Measurements from ENCODE around the gene CAPN8. TPM values are rescaled to one million over a fixed set of nuclear protein-coding genes. Genes with fewer than 3 reads are reported as not detected.

Gene CAPN8
- total RNA-seq, 2 experiments from 2014 or later: 0.27 to 0.34 TPM

- Histone ChIP-seq H3K4me1 (ENCODE audit: insufficient read depth, low read length) (peaks cover 8% of the 10 kb centered on the region), H3K9me3 (ENCODE audit: control insufficient read depth in 1 of 2, insufficient read depth in 1 of 2, low read length in 2 of 2) (no peaks in the 10 kb centered on the region), H3K27me3 (ENCODE audit: control insufficient read depth in 1 of 2, insufficient read depth in 2 of 2, low read length in 2 of 2) (no peaks in the 10 kb centered on the region), H3K27ac (ENCODE audit: low read depth in 1 of 2, low read length in 2 of 2) (no peak overlapping the region), H3K4me3 (ENCODE audit: low read length) (no peak overlapping the region), H3K36me3 (ENCODE audit: insufficient read depth, low read length) (no peaks in the 10 kb centered on the region)
- POLR2A ChIA-PET: no interaction called here
- DNase-seq: no peak
- ATAC-seq (ENCODE audit: poor library complexity): no peak
- no peaks in the 10 kb centered on the region for H3K9me3 Mint-ChIP-seq
- CTCF ChIA-PET: interaction anchor here (0.6 to 4.1 kb wide), 2 partner anchors 48 to 1940 kb away, joined by 3 to 57 read pairs; no protein-coding TSS in a partner anchor
- no peak overlapping the region for H3K27ac Mint-ChIP-seq
- peaks cover 8% of the 10 kb centered on the region for H3K4me1 Mint-ChIP-seq (ENCODE audit: low read depth)
- H3K36me3 Mint-ChIP-seq (ENCODE audit: low read depth): no peaks in the 10 kb centered on the region
- intact Hi-C loops (cut with DNase I, micrococcal nuclease): no loop called here
- H3K4me3 Mint-ChIP-seq: no peak overlapping the region
- H3K27me3 Mint-ChIP-seq: no peaks in the 10 kb centered on the region
- TF ChIP-seq CTCF (IDR thresholded peaks at IDR 0.05): no peak
These were observed 35.6 kb upstream of the CAPN8 start for GRCh38 chr1:223700942-223701637.

GRCh38 chr1:223700388-223700918, 35.0 kb upstream of the CAPN8 start:
- Histone ChIP-seq H3K27me3 (ENCODE audit: control insufficient read depth in 1 of 2, insufficient read depth in 2 of 2, low read length in 2 of 2) (no peaks in the 10 kb centered on the region), H3K27ac (ENCODE audit: low read depth in 1 of 2, low read length in 2 of 2) (no peak overlapping the region), H3K4me3 (ENCODE audit: low read length) (no peak overlapping the region), H3K4me1 (ENCODE audit: insufficient read depth, low read length) (peaks cover 8% of the 10 kb centered on the region), H3K36me3 (ENCODE audit: insufficient read depth, low read length) (no peaks in the 10 kb centered on the region), H3K9me3 (ENCODE audit: control insufficient read depth in 1 of 2, insufficient read depth in 1 of 2, low read length in 2 of 2) (no peaks in the 10 kb centered on the region)
- Mint-ChIP-seq H3K27me3 (no peaks in the 10 kb centered on the region), H3K9me3 (no peaks in the 10 kb centered on the region), H3K4me1 (ENCODE audit: low read depth) (peaks cover 8% of the 10 kb centered on the region), H3K4me3 (no peak overlapping the region), H3K36me3 (ENCODE audit: low read depth) (no peaks in the 10 kb centered on the region), H3K27ac (no peak overlapping the region)
- ATAC-seq (ENCODE audit: poor library complexity) (no peak), DNase-seq (no peak)
- intact Hi-C loops (cut with DNase I, micrococcal nuclease): no loop called here
- ChIA-PET CTCF (interaction anchor here (4.1 kb wide), 1 partner anchor 48 kb away, joined by 57 read pairs; no protein-coding TSS in a partner anchor), POLR2A (no interaction called here)
- no peak for TF ChIP-seq CTCF (IDR thresholded peaks at IDR 0.05)

GRCh38 chr1:223695941-223696340, 30.4 kb upstream of the CAPN8 start:
- Histone ChIP-seq H3K27me3 (ENCODE audit: control insufficient read depth in 1 of 2, insufficient read depth in 2 of 2, low read length in 2 of 2) (no peaks in the 10 kb centered on the region), H3K27ac (ENCODE audit: low read depth in 1 of 2, low read length in 2 of 2) (no peak overlapping the region), H3K4me1 (ENCODE audit: insufficient read depth, low read length) (peaks cover 8% of the 10 kb centered on the region), H3K4me3 (ENCODE audit: low read length) (no peak overlapping the region), H3K36me3 (ENCODE audit: insufficient read depth, low read length) (no peaks in the 10 kb centered on the region), H3K9me3 (ENCODE audit: control insufficient read depth in 1 of 2, insufficient read depth in 1 of 2, low read length in 2 of 2) (no peaks in the 10 kb centered on the region)
- Mint-ChIP-seq H3K27ac (no peak overlapping the region), H3K36me3 (ENCODE audit: low read depth) (no peaks in the 10 kb centered on the region), H3K4me1 (ENCODE audit: low read depth) (peaks cover 8% of the 10 kb centered on the region), H3K4me3 (no peak overlapping the region), H3K9me3 (no peaks in the 10 kb centered on the region), H3K27me3 (no peaks in the 10 kb centered on the region)
- DNase-seq: no peak
- intact Hi-C loops (cut with DNase I, micrococcal nuclease): loop anchor here in 1 of 2 experiments (5.0 kb wide), 1 partner anchor 636 kb away; the partner anchor contains the start of gene NVL
- ChIA-PET POLR2A (interaction anchor here (0.6 to 1.1 kb wide), 3 partner anchors 49 to 563 kb away, joined by 3 to 6 read pairs (median 3); no protein-coding TSS in a partner anchor), CTCF (interaction anchor here (0.6 to 2.2 kb wide), 5 partner anchors 8 to 65 kb away, joined by 3 to 18 read pairs (median 4); no protein-coding TSS in a partner anchor)
- ATAC-seq (ENCODE audit: poor library complexity): no peak
- no peak for TF ChIP-seq CTCF (IDR thresholded peaks at IDR 0.05)

Measured in CD4-positive, alpha-beta T cell (primary cell).